Endodermal cell (in vitro differentiated cells): ENCODE measurements around the gene ARHGAP45. TPM values are rescaled to one million over a fixed set of nuclear protein-coding genes. Genes with fewer than 3 reads are reported as not detected.
A peak's percentile ranks its signal among the peaks of the same experiment; 100 is the strongest.

Experiments
- DNase-seq: peaks from one replicate; pipeline ENCODE4 v3.0.0-alpha.2; 2017
- H3K27ac ChIP-seq: 2 replicates; pipeline ENCODE4 v1.5.1; 2013; ENCODE audit warnings: mild to moderate bottlenecking, low read depth, low read length, moderate library complexity
- H3K27me3 ChIP-seq: 2 replicates; pipeline ENCODE4 v1.6.1; 2013; ENCODE audit warnings: mild to moderate bottlenecking, low read length, moderate library complexity; ENCODE audit not compliant: insufficient read depth, control insufficient read depth, poor library complexity, severe bottlenecking
- H3K36me3 ChIP-seq: 2 replicates; pipeline ENCODE4 v1.7.0; 2013; ENCODE audit warnings: mild to moderate bottlenecking, low read length, moderate library complexity; ENCODE audit not compliant: control insufficient read depth, insufficient read depth
- H3K4me1 ChIP-seq: one replicate; pipeline ENCODE4 v1.7.0; 2013; ENCODE audit warnings: low read length; ENCODE audit not compliant: control insufficient read depth, insufficient read depth
- H3K4me3 ChIP-seq: 2 replicates; pipeline ENCODE4 v1.5.1; 2013; ENCODE audit warnings: mild to moderate bottlenecking, low read length, moderate library complexity
- H3K9ac ChIP-seq: 2 replicates; pipeline ENCODE4 v1.6.1; 2013; ENCODE audit warnings: mild to moderate bottlenecking, low read length, moderate library complexity; ENCODE audit not compliant: poor library complexity, severe bottlenecking; ENCODE audit errors: extremely low read depth
- H3K9me3 ChIP-seq: 2 replicates; pipeline ENCODE4 v1.6.1; 2013; ENCODE audit warnings: mild to moderate bottlenecking, low read length, moderate library complexity; ENCODE audit not compliant: control insufficient read depth
- H3K27ac Mint-ChIP-seq: 2 replicates; pipeline ENCODE4 v1.8.0; 2020; ENCODE audit warnings: mixed read lengths
- H3K27me3 Mint-ChIP-seq: 2 replicates; pipeline ENCODE4 v1.8.0; 2021; ENCODE audit warnings: mild to moderate bottlenecking, mixed read lengths; ENCODE audit not compliant: insufficient read depth
- H3K36me3 Mint-ChIP-seq: 2 replicates; pipeline ENCODE4 v1.8.0; 2020; ENCODE audit warnings: low read depth, mixed read lengths
- H3K4me1 Mint-ChIP-seq: 2 replicates; pipeline ENCODE4 v1.8.0; 2020; ENCODE audit warnings: mixed read lengths
- H3K4me3 Mint-ChIP-seq: 2 replicates; pipeline ENCODE4 v1.8.0; 2020; ENCODE audit warnings: mild to moderate bottlenecking, moderate library complexity, mixed read lengths
- H3K9me3 Mint-ChIP-seq: 2 replicates; pipeline ENCODE4 v1.8.0; 2020; ENCODE audit warnings: mild to moderate bottlenecking, mixed read lengths
- WGBS, 2 experiments: methylation state at CpG; one replicate each; pipeline versions ENCODE4 v1.1.5 to v1.1.7; 2013; ENCODE audit warnings: missing lambda C conversion rate in 2 of 2, mixed read lengths in 1 of 2; ENCODE audit not compliant: insufficient coverage in 1 of 2, insufficient read length in 1 of 2; 5-methylcytosine and 5-hydroxymethylcytosine counted together
- total RNA-seq, 2 donors: library from RNA; stranded (reverse); fragmentation: NEBNext Ultra II Directional in 1 of 2; extraction: Animal tissue kit (Norgen Biotek cat#: 25700) in 1 of 2; gene quantifications; 2 replicates in 1 of 2; 3 replicates in 1 of 2; pipeline ENCODE4 v1.2.1, GENCODE V29; 2021
- TF ChIP-seq, protein P1 (sequence below): fragments of 200-600 bp; sonication (generic); conservative IDR thresholded peaks from 2 replicates; pipeline ENCODE4 v1.5.0; 2021; ENCODE audit warnings: antibody characterized with exemption, mild to moderate bottlenecking

ARHGAP45 gene
- total RNA-seq, 2 donors from 2014 or later, result 14.8 to 17.1 TPM

DNA sequence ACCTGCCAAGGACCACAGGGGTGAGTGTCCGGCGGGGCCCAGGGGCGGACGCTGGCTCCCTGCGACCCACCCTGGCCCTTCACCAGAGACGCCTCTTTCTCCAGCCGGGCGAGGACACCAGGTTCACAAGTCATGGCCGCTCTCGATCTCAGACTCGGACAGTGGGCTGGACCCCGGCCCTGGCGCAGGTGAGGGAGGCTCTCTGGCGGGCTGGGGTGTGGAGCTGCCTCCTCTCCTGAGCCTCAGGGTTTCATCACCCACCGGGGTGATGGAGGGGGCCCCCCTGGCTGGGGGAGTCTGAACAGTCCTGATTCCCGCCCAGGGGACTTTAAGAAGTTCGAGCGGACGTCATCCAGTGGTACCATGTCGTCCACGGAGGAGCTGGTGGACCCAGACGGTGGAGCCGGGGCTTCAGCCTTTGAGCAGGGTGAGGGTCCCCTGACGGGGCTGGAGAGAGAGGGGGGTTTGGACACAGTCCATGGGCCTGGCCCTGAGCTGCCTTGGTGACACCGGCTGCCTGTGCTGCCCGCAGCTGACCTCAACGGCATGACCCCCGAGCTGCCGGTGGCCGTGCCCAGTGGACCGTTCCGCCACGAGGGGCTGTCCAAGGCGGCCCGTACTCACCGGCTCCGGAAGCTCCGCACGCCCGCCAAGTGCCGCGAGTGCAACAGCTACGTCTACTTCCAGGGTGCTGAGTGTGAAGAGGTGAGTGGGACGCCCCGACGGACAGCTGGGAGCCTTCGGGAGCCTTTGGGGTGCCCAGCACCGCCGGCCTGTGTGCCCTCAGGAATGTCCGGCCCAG, 13.6 kb downstream of the ARHGAP45 start:
- Mint-ChIP-seq H3K27ac (no peak overlapping the region), H3K9me3 (no peaks in the 10 kb centered on the region), H3K27me3 (no peaks in the 10 kb centered on the region), H3K4me3 (no peak overlapping the region), H3K4me1 (peaks cover 1% of the 10 kb centered on the region), H3K36me3 (peaks cover 15% of the 10 kb centered on the region)
- TF ChIP-seq, protein P1, sequence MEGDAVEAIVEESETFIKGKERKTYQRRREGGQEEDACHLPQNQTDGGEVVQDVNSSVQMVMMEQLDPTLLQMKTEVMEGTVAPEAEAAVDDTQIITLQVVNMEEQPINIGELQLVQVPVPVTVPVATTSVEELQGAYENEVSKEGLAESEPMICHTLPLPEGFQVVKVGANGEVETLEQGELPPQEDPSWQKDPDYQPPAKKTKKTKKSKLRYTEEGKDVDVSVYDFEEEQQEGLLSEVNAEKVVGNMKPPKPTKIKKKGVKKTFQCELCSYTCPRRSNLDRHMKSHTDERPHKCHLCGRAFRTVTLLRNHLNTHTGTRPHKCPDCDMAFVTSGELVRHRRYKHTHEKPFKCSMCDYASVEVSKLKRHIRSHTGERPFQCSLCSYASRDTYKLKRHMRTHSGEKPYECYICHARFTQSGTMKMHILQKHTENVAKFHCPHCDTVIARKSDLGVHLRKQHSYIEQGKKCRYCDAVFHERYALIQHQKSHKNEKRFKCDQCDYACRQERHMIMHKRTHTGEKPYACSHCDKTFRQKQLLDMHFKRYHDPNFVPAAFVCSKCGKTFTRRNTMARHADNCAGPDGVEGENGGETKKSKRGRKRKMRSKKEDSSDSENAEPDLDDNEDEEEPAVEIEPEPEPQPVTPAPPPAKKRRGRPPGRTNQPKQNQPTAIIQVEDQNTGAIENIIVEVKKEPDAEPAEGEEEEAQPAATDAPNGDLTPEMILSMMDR, result no peak
- Histone ChIP-seq H3K9me3 (no peaks in the 10 kb centered on the region), H3K27ac (no peak overlapping the region), H3K27me3 (no peaks in the 10 kb centered on the region), H3K9ac (no peak overlapping the region), H3K4me3 (no peak overlapping the region), H3K36me3 (no peaks in the 10 kb centered on the region), H3K4me1 (no peaks in the 10 kb centered on the region)
- no peak for DNase-seq
- WGBS, 2 experiments, result 94 to 95% methylated on average over 24 to 50 of the region's 50 CpGs

DNA sequence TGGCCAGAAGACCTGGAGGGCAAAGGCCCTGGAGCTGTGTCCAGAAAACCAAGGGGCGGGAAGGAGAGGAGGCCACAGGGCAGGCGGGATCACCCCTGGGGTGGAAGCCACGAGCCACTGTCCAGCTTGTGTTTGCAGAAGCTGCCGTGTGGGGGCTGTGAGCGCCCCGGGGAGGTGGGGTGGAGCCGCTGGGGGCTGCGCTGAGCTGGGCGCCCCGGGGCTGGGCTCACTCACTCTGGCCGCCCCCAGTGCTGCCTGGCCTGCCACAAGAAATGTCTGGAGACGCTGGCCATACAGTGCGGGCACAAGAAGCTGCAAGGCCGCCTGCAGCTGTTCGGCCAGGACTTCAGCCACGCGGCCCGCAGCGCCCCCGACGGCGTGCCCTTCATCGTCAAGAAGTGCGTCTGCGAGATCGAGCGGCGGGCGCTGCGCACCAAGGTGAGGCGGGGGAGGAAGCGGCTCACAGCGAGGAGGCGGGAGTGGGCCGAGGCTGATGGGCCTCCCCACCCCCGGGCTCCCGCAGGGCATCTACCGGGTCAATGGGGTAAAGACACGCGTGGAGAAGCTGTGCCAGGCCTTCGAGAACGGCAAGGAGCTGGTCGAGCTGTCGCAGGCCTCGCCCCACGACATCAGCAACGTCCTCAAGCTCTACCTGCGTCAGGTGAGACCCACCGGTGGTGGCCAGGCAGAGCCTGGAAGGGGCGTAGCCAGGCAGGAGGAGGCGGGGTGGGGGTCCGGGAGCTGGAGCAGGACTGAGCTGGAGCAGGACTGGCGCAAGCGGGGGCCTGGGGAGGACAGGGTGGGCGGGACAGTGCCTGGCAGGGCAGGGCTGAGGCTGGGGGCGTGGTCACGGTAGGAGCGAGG, 14.6 kb downstream of the ARHGAP45 start:
- TF ChIP-seq, protein P1, result peak; percentile 62
- Histone ChIP-seq H3K4me3 (no peak overlapping the region), H3K27me3 (no peaks in the 10 kb centered on the region), H3K9ac (no peak overlapping the region), H3K36me3 (no peaks in the 10 kb centered on the region), H3K4me1 (no peaks in the 10 kb centered on the region), H3K27ac (no peak overlapping the region), H3K9me3 (no peaks in the 10 kb centered on the region)
- DNase-seq, result no peak
- H3K9me3 Mint-ChIP-seq, result no peaks in the 10 kb centered on the region
- H3K27me3 Mint-ChIP-seq, result no peaks in the 10 kb centered on the region
- WGBS, 2 experiments, result 91% methylated on average over 43 to 58 of the region's 58 CpGs
- peaks cover 1% of the 10 kb centered on the region for H3K4me1 Mint-ChIP-seq
- peak overlapping the region; percentile 80 for H3K27ac Mint-ChIP-seq
- peaks cover 11% of the 10 kb centered on the region for H3K36me3 Mint-ChIP-seq
- H3K4me3 Mint-ChIP-seq, result peak overlapping the region; percentile 68

DNA sequence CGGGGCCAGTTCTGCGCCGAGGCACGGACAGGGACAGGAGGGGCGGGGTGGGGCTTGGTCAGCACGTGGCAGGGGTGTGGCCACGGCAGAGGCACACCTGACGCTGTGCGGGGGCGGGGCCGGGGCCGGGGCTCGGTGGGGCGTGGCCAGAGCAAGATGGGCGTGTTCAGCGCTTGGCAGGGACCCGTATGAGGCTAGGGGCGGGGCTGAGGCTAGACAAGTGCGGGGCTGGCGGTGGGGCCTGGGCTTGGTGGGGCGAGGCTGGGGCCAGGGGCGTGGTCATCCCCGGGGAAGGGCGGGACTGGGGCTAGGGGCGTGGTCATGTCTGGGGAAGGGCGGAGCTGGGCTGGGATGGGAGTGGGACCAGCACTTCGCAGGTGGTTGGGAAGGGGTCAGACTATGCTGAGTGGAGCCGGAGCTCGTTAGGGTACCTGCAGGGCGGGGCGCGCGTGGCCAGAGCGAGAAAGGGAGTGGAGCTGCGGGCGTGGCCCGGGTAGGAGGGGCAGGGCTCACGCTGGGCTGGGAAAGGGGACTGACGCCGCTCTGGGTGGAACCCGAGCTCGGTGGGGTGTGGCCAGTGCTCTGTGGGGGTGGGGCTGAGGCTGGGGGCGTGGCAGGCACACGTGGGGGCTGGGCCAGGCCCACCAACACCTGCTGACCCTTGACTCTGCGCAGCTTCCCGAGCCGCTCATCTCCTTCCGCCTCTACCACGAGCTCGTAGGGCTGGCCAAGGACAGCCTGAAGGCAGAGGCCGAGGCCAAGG, 15.4 kb downstream of the ARHGAP45 start:
- Histone ChIP-seq H3K36me3 (peaks cover 2% of the 10 kb centered on the region), H3K9ac (no peak overlapping the region), H3K27me3 (no peaks in the 10 kb centered on the region), H3K27ac (no peak overlapping the region), H3K4me3 (no peak overlapping the region), H3K9me3 (no peaks in the 10 kb centered on the region), H3K4me1 (no peaks in the 10 kb centered on the region)
- Mint-ChIP-seq H3K27ac (peak overlapping the region; percentile 91), H3K4me1 (peaks cover 1% of the 10 kb centered on the region), H3K36me3 (peaks cover 11% of the 10 kb centered on the region), H3K4me3 (peak overlapping the region; percentile 68), H3K9me3 (no peaks in the 10 kb centered on the region), H3K27me3 (no peaks in the 10 kb centered on the region)
- peak; percentile 100 for DNase-seq
- WGBS, 2 experiments, result 55 to 65% methylated on average over 19 to 51 of the region's 51 CpGs
- TF ChIP-seq, protein P1, result no peak
